ENCODE data around the gene C3. TPM values are rescaled to one million over a fixed set of nuclear protein-coding genes. Genes with fewer than 3 reads are reported as not detected.
A peak's percentile ranks its signal among the peaks of the same experiment; 100 is the strongest.

Gene C3
- total and polyA plus RNA-seq, 2 of the 13 experiments (the other 11 are each of a cell fraction or from before 2014, with no cell fraction given) = 1,455 to 6,272 TPM

DNA sequence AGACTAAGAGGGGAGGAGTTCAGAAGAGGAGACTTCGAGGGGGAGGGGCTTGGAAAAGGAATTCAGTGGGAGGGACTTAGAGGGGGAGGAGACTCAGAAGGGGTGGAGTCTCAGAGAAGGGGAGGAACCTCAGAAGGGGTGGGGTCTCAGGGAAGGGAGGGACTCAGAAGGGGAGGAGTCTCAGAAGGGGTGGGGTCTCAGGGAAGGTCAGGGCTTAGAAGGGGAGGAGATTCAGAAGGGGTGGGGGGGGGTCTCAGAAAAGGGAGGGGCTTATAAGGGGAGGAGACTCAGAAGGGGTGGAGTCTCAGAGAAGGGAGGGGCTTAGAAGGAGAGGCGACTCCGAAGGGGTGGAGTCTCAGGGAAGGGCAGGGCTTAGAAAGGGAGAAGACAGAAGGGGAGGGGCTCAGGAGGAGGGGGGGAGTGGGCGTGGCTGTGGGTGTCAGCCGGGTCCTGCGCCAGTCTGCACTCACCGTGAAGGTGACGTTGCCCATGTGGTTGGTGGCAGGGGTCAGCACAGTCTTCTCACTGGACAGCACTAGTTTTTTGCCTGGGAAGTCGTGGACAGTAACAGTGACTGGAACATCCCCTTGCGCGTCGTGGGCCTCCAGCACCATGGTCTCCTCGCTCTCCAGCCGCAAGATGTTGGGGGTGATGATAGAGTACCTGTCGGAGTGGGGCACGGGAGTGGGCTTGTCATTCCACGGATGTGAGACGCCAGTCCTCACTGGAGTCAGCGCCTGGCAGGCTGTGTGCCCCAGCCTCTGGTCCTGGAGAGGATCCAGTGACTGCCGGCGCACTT is 1.5 kb downstream of the C3 start (continued):
- TF ChIP-seq, protein P1, sequence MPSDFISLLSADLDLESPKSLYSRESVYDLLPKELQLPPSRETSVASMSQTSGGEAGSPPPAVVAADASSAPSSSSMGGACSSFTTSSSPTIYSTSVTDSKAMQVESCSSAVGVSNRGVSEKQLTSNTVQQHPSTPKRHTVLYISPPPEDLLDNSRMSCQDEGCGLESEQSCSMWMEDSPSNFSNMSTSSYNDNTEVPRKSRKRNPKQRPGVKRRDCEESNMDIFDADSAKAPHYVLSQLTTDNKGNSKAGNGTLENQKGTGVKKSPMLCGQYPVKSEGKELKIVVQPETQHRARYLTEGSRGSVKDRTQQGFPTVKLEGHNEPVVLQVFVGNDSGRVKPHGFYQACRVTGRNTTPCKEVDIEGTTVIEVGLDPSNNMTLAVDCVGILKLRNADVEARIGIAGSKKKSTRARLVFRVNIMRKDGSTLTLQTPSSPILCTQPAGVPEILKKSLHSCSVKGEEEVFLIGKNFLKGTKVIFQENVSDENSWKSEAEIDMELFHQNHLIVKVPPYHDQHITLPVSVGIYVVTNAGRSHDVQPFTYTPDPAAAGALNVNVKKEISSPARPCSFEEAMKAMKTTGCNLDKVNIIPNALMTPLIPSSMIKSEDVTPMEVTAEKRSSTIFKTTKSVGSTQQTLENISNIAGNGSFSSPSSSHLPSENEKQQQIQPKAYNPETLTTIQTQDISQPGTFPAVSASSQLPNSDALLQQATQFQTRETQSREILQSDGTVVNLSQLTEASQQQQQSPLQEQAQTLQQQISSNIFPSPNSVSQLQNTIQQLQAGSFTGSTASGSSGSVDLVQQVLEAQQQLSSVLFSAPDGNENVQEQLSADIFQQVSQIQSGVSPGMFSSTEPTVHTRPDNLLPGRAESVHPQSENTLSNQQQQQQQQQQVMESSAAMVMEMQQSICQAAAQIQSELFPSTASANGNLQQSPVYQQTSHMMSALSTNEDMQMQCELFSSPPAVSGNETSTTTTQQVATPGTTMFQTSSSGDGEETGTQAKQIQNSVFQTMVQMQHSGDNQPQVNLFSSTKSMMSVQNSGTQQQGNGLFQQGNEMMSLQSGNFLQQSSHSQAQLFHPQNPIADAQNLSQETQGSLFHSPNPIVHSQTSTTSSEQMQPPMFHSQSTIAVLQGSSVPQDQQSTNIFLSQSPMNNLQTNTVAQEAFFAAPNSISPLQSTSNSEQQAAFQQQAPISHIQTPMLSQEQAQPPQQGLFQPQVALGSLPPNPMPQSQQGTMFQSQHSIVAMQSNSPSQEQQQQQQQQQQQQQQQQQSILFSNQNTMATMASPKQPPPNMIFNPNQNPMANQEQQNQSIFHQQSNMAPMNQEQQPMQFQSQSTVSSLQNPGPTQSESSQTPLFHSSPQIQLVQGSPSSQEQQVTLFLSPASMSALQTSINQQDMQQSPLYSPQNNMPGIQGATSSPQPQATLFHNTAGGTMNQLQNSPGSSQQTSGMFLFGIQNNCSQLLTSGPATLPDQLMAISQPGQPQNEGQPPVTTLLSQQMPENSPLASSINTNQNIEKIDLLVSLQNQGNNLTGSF (CRISPR knock-in tag; IDR thresholded peaks at IDR 0.05) = no peak
- TF ChIP-seq ZMYM4 (CRISPR knock-in tag; IDR thresholded peaks at IDR 0.05) (no peak; the same call in 1 of the 2 replicates), SYNCRIP (IDR thresholded peaks at IDR 0.05; ENCODE audit: insufficient read depth, low read depth, low read length) (no peak), ZNF782 (CRISPR knock-in tag; IDR thresholded peaks at IDR 0.05; ENCODE audit: borderline replicate concordance) (no peak), SAP130 (CRISPR knock-in tag; IDR thresholded peaks at IDR 0.05; ENCODE audit: low read depth) (peak; percentile 92), PCBP2 (optimal IDR thresholded peaks at IDR 0.05; ENCODE audit: low read depth, low read length, poor library complexity, severe bottlenecking) (no peak), KAT2B (IDR thresholded peaks at IDR 0.05; ENCODE audit: borderline replicate concordance, low read depth, low read length) (no peak), SP2 (CRISPR knock-in tag; IDR thresholded peaks at IDR 0.05) (no peak; the same call in 1 of the 2 replicates), ZNF550 (CRISPR knock-in tag; IDR thresholded peaks at IDR 0.05; ENCODE audit: borderline replicate concordance) (no peak), ZNF451 (CRISPR knock-in tag; IDR thresholded peaks at IDR 0.05) (no peak), ZNF225 (CRISPR knock-in tag; IDR thresholded peaks at IDR 0.05) (no peak), ZNF441 (CRISPR knock-in tag; IDR thresholded peaks at IDR 0.05; ENCODE audit: borderline replicate concordance) (no peak; the same call in 1 of the 2 replicates)
- TF ChIP-seq, protein P2, sequence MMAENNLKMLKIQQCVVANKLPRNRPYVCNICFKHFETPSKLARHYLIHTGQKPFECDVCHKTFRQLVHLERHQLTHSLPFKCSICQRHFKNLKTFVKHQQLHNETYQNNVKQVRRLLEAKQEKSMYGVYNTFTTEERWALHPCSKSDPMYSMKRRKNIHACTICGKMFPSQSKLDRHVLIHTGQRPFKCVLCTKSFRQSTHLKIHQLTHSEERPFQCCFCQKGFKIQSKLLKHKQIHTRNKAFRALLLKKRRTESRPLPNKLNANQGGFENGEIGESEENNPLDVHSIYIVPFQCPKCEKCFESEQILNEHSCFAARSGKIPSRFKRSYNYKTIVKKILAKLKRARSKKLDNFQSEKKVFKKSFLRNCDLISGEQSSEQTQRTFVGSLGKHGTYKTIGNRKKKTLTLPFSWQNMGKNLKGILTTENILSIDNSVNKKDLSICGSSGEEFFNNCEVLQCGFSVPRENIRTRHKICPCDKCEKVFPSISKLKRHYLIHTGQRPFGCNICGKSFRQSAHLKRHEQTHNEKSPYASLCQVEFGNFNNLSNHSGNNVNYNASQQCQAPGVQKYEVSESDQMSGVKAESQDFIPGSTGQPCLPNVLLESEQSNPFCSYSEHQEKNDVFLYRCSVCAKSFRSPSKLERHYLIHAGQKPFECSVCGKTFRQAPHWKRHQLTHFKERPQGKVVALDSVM (CRISPR knock-in tag; IDR thresholded peaks at IDR 0.05) = no peak
- TF ChIP-seq, protein P3, sequence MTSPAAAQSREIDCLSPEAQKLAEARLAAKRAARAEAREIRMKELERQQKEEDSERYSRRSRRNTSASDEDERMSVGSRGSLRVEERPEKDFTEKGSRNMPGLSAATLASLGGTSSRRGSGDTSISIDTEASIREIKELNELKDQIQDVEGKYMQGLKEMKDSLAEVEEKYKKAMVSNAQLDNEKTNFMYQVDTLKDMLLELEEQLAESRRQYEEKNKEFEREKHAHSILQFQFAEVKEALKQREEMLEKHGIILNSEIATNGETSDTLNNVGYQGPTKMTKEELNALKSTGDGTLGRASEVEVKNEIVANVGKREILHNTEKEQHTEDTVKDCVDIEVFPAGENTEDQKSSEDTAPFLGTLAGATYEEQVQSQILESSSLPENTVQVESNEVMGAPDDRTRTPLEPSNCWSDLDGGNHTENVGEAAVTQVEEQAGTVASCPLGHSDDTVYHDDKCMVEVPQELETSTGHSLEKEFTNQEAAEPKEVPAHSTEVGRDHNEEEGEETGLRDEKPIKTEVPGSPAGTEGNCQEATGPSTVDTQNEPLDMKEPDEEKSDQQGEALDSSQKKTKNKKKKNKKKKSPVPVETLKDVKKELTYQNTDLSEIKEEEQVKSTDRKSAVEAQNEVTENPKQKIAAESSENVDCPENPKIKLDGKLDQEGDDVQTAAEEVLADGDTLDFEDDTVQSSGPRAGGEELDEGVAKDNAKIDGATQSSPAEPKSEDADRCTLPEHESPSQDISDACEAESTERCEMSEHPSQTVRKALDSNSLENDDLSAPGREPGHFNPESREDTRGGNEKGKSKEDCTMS (CRISPR knock-in tag; conservative IDR thresholded peaks at IDR 0.05) = no peak
